ENCODE measurements around the gene HYLS1.
"Not testable (repeated sequence)": the region's sequence is repeated elsewhere in the genome, so short reads cannot be mapped to it uniquely, and the experiment has no call there.

The HYLS1 gene

GRCh38 chr11:125887373-125888324, at the start of gene HYLS1:
Gene HYLS1, plus strand, starts transcription at chr11:125887668. Its CDS starts 11,701 bp downstream, at chr11:125899369.
- Histone ChIP-seq H3K79me2 (ENCODE audit: low read length) (peaks cover 56% of the 10 kb centered on the region), H3F3A (ENCODE audit: insufficient read depth, low read length) (peaks cover 16% of the 10 kb centered on the region; the same call in 1 of the 2 replicates), H3K4me3 (ENCODE audit: low read length) (peak within 1 kb of the TSS; percentile 92), H3K9me2 (replicated peaks; ENCODE audit: insufficient read depth, low read length) (no peaks in the 10 kb centered on the region), H4K20me1 (ENCODE audit: insufficient read depth, low read length) (no peaks in the 10 kb centered on the region), H3K4me2 (ENCODE audit: low read depth, low read length) (peak within 1 kb of the TSS; percentile 64), H2AFZ (ENCODE audit: low read length) (peak within 1 kb of the TSS; percentile 79), H3K27me3 (replicated peaks; ENCODE audit: insufficient read depth, low read length) (no peaks in the 10 kb centered on the region), H3K9me3 (replicated peaks; ENCODE audit: insufficient read depth, low read length) (no peaks in the 10 kb centered on the region), H3K9ac (ENCODE audit: low read length) (peak within 1 kb of the TSS; percentile 96), H3K27ac (ENCODE audit: low read length) (peak within 1 kb of the TSS; percentile 94), H3K36me3 (replicated peaks; ENCODE audit: insufficient read depth, low read length) (0 out of 2 replicates have a peak, but pooled peaks cover 3% of the 10 kb centered on the region), H3K4me1 (ENCODE audit: low read length) (0 out of 2 replicates have a peak, but pooled peaks cover 9% of the 10 kb centered on the region)
- peak; percentile 34 for TF ChIP-seq CTCF (IDR thresholded peaks at IDR 0.05; ENCODE audit: low read length)
- no peak for TF ChIP-seq EZH2phosphoT487 (IDR thresholded peaks at IDR 0.05; ENCODE audit: low read length)
- DNase-seq, result peak; percentile 99

GRCh38 chr11:125842321-125842948, 45.0 kb upstream of the HYLS1 start:
- Histone ChIP-seq H4K20me1 (ENCODE audit: insufficient read depth, low read length) (no peaks in the 10 kb centered on the region), H3K4me2 (ENCODE audit: low read depth, low read length) (no peak overlapping the region), H3K9me3 (replicated peaks; ENCODE audit: insufficient read depth, low read length) (no peaks in the 10 kb centered on the region), H3F3A (ENCODE audit: insufficient read depth, low read length) (no peaks in the 10 kb centered on the region), H3K27ac (ENCODE audit: low read length) (no peak overlapping the region), H3K9me2 (replicated peaks; ENCODE audit: insufficient read depth, low read length) (no peaks in the 10 kb centered on the region), H3K27me3 (replicated peaks; ENCODE audit: insufficient read depth, low read length) (no peaks in the 10 kb centered on the region), H2AFZ (ENCODE audit: low read length) (no peak overlapping the region), H3K36me3 (replicated peaks; ENCODE audit: insufficient read depth, low read length) (no peaks in the 10 kb centered on the region), H3K79me2 (ENCODE audit: low read length) (no peaks in the 10 kb centered on the region), H3K4me1 (ENCODE audit: low read length) (no peaks in the 10 kb centered on the region), H3K4me3 (ENCODE audit: low read length) (no peak overlapping the region), H3K9ac (ENCODE audit: low read length) (no peak overlapping the region)
- TF ChIP-seq CTCF (IDR thresholded peaks at IDR 0.05; ENCODE audit: low read length) (no peak), EZH2 (optimal IDR thresholded peaks at IDR 0.05; ENCODE audit: low read depth, low read length) (no peak), EZH2phosphoT487 (IDR thresholded peaks at IDR 0.05; ENCODE audit: low read length) (no peak)
- no peak for DNase-seq

- no peak for TF ChIP-seq EZH2phosphoT487 (IDR thresholded peaks at IDR 0.05; ENCODE audit: low read length)
- no peak for TF ChIP-seq CTCF (IDR thresholded peaks at IDR 0.05; ENCODE audit: low read length)
- TF ChIP-seq EZH2 (optimal IDR thresholded peaks at IDR 0.05; ENCODE audit: low read depth, low read length), result no peak
- Histone ChIP-seq H3K9me2 (replicated peaks; ENCODE audit: insufficient read depth, low read length) (no peaks in the 10 kb centered on the region), H3K4me2 (ENCODE audit: low read depth, low read length) (no peak overlapping the region), H2AFZ (ENCODE audit: low read length) (no peak overlapping the region), H3K4me1 (ENCODE audit: low read length) (no peaks in the 10 kb centered on the region), H4K20me1 (ENCODE audit: insufficient read depth, low read length) (no peaks in the 10 kb centered on the region), H3K27ac (ENCODE audit: low read length) (no peak overlapping the region), H3F3A (ENCODE audit: insufficient read depth, low read length) (no peaks in the 10 kb centered on the region), H3K27me3 (replicated peaks; ENCODE audit: insufficient read depth, low read length) (no peaks in the 10 kb centered on the region), H3K36me3 (replicated peaks; ENCODE audit: insufficient read depth, low read length) (no peaks in the 10 kb centered on the region), H3K79me2 (ENCODE audit: low read length) (no peaks in the 10 kb centered on the region), H3K4me3 (ENCODE audit: low read length) (no peak overlapping the region), H3K9me3 (replicated peaks; ENCODE audit: insufficient read depth, low read length) (no peaks in the 10 kb centered on the region), H3K9ac (ENCODE audit: low read length) (no peak overlapping the region)
- no peak for DNase-seq
These were observed 41.3 kb upstream of the HYLS1 start for GRCh38 chr11:125846188-125846587.

GRCh38 chr11:125857670-125858069, 29.8 kb upstream of the HYLS1 start:
- H3K9me2 ChIP-seq (replicated peaks; ENCODE audit: insufficient read depth, low read length); H3K27ac ChIP-seq (ENCODE audit: low read length); H3K9me3 ChIP-seq (replicated peaks; ENCODE audit: insufficient read depth, low read length); H3K36me3 ChIP-seq (replicated peaks; ENCODE audit: insufficient read depth, low read length); H2AFZ ChIP-seq (ENCODE audit: low read length); H3K4me2 ChIP-seq (ENCODE audit: low read depth, low read length); H3K4me1 ChIP-seq (ENCODE audit: low read length); H3F3A ChIP-seq (ENCODE audit: insufficient read depth, low read length); DNase-seq; H3K4me3 ChIP-seq (ENCODE audit: low read length); H3K79me2 ChIP-seq (ENCODE audit: low read length); H4K20me1 ChIP-seq (ENCODE audit: insufficient read depth, low read length); H3K27me3 ChIP-seq (replicated peaks; ENCODE audit: insufficient read depth, low read length); H3K9ac ChIP-seq (ENCODE audit: low read length): not testable (repeated sequence)

GRCh38 chr11:125862786-125863185, 24.7 kb upstream of the HYLS1 start:
- H3K9ac ChIP-seq (ENCODE audit: low read length); H3K4me1 ChIP-seq (ENCODE audit: low read length); H3K4me2 ChIP-seq (ENCODE audit: low read depth, low read length); H4K20me1 ChIP-seq (ENCODE audit: insufficient read depth, low read length); H3F3A ChIP-seq (ENCODE audit: insufficient read depth, low read length); H2AFZ ChIP-seq (ENCODE audit: low read length); H3K27me3 ChIP-seq (replicated peaks; ENCODE audit: insufficient read depth, low read length); H3K9me2 ChIP-seq (replicated peaks; ENCODE audit: insufficient read depth, low read length); H3K27ac ChIP-seq (ENCODE audit: low read length); H3K4me3 ChIP-seq (ENCODE audit: low read length); DNase-seq; H3K9me3 ChIP-seq (replicated peaks; ENCODE audit: insufficient read depth, low read length); H3K79me2 ChIP-seq (ENCODE audit: low read length); H3K36me3 ChIP-seq (replicated peaks; ENCODE audit: insufficient read depth, low read length): not testable (repeated sequence)

Data from MM.1S (cell line).